Upper lobe of left lung (tissue), 6 donors: ENCODE data around the gene TUBGCP2. TPM values are rescaled to one million over a fixed set of nuclear protein-coding genes. Genes with fewer than 3 reads are reported as not detected.

Experiments
- ATAC-seq, 2 donors: fragments of 200-7000 bp; cut with Tn5 transposase; one replicate each; pipeline ENCODE4 v1.9.1; 2022; ENCODE audit warnings: mild to moderate bottlenecking in 2 of 2, moderate library complexity in 2 of 2; ENCODE audit not compliant: low FRiP score in 2 of 2
- DNase-seq, 2 donors: peaks; one replicate each; pipeline ENCODE4 v3.0.0-alpha.2; 2019 to 2020
- H3K27ac ChIP-seq, 4 donors: fragments of 200-600 bp; sonication (generic); one replicate each; pipeline ENCODE4 v1.5.1; 2016 to 2019
- H3K27me3 ChIP-seq, 4 donors: fragments of 200-600 bp; sonication (generic); one replicate each; pipeline ENCODE4 v1.5.1; 2017 to 2019
- H3K36me3 ChIP-seq, 4 donors: fragments of 200-600 bp; sonication (generic); one replicate each; pipeline ENCODE4 v1.5.1; 2016 to 2019
- H3K4me1 ChIP-seq, 4 donors: fragments of 200-600 bp; sonication (generic); one replicate each; pipeline ENCODE4 v1.5.1; 2018 to 2019
- H3K4me3 ChIP-seq, 4 donors: fragments of 200-600 bp; sonication (generic); one replicate each; pipeline ENCODE4 v1.5.1; 2017 to 2019; ENCODE audit warnings: mild to moderate bottlenecking in 2 of 4, moderate library complexity in 1 of 4
- H3K9me3 ChIP-seq, 4 donors: fragments of 200-600 bp; sonication (generic); one replicate each; pipeline ENCODE4 v1.5.1; 2018 to 2019
- CTCF ChIP-seq, 6 experiments: fragments of 450-650 bp in 4 of 6; fragments of 200-600 bp in 2 of 6; sonication (generic) in 2 of 6; IDR thresholded peaks; one replicate each; pipeline ENCODE4 v1.5.1; 2016 to 2019; ENCODE audit warnings: antibody characterized with exemption in 6 of 6
- EP300 ChIP-seq, 4 donors: sonication (generic); formaldehyde crosslinking; IDR thresholded peaks; one replicate each; pipeline ENCODE4 v1.5.1; 2017; ENCODE audit warnings: antibody characterized with exemption in 4 of 4, control low read depth in 2 of 4
- POLR2A ChIP-seq, 4 donors: fragments of 450-650 bp; IDR thresholded peaks; one replicate each; pipeline ENCODE4 v1.5.1; 2016 to 2017; ENCODE audit warnings: antibody characterized with exemption in 4 of 4, mild to moderate bottlenecking in 2 of 4
- POLR2AphosphoS5 ChIP-seq, 2 donors: sonication (generic); formaldehyde crosslinking; IDR thresholded peaks; one replicate each; pipeline ENCODE4 v1.5.1; 2017; ENCODE audit warnings: antibody characterized with exemption in 2 of 2
- WGBS, 2 donors: methylation state at CpG; one replicate each; pipeline ENCODE4 v1.1.5; 2017 to 2018; 5-methylcytosine and 5-hydroxymethylcytosine counted together
- total RNA-seq, 6 donors: library from RNA; depleted of rRNA in 4 of 6; stranded (reverse); fragments of >200 nt in 4 of 6; gene quantifications; one replicate each; pipeline versions ENCODE4 v1.1.0 to v1.2.1, GENCODE V29; 2016 to 2021
- donor health status: DM: no; HTN: no; CAD: no; lungs with moderate emphysema.
- donor health status: DM: no; HTN: yes; CAD: no; lungs with severe emphysema.

Gene TUBGCP2
- total RNA-seq, 6 donors from 2014 or later, result 41.7 to 106 (median 56.3) TPM

DNA sequence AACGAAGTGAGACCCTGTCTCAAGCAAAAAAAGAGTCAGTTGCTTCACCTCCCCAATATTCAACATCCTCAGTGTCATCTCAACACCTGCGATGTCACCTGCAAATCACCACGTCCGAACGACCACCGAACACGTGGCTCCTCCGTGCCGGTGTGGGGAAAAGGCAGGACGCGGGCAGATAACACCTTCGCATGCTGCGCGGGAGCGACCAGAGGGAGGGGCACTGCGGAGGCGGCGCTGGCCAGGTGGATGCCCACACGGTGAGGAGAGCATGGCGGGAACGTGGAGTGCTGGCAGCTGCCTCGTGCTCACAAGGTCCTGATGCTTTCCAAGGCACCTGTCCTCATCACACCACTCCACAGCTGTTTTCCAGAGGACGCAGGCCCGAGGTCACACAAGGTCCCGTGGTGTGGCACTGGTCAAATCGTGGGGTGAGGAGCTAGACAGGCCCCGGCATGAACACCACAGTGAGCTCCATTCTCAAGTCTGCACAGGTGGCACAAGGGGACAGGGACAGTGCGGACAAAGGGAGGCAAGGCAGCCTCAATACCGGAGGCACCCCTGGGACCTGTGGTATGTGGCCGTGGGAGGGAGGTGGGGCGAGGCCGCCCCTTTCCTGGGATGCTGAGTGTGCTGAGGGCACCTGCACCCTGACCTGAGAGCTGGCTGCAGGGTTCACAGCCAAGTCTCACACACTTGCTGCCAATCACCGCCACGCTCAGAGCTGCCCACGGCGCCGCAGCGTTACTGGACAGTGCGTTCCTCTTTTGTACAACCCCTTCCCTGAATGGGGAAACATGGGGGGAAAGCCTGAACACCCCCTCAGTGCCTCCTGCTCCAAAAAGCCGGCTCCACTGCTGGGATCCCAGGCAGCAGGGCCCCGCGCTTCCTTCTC lies 13.0 kb downstream of the TUBGCP2 start:
- peak in 1 of 2 donors; percentile 41 for ATAC-seq
- Histone ChIP-seq H3K4me1 (peaks cover 0 to 11% (median 4%) of the 10 kb centered on the region in 4 donors), H3K9me3 (no peaks in the 10 kb centered on the region), H3K27ac (peak overlapping the region in 1 of 4 donors; percentile 79), H3K36me3 (peaks cover 45 to 88% (median 85%) of the 10 kb centered on the region in 4 donors), H3K27me3 (no peaks in the 10 kb centered on the region), H3K4me3 (no peak overlapping the region)
- DNase-seq, result peak in 1 of 2 donors; percentile 83
- TF ChIP-seq POLR2A (IDR thresholded peaks at IDR 0.05) (no peak), POLR2AphosphoS5 (IDR thresholded peaks at IDR 0.05) (no peak), EP300 (IDR thresholded peaks at IDR 0.05) (no peak), CTCF (IDR thresholded peaks at IDR 0.05) (no peak)
- WGBS, 2 donors, result 94 to 96% methylated on average over 38 to 42 of the region's 42 CpGs

DNA sequence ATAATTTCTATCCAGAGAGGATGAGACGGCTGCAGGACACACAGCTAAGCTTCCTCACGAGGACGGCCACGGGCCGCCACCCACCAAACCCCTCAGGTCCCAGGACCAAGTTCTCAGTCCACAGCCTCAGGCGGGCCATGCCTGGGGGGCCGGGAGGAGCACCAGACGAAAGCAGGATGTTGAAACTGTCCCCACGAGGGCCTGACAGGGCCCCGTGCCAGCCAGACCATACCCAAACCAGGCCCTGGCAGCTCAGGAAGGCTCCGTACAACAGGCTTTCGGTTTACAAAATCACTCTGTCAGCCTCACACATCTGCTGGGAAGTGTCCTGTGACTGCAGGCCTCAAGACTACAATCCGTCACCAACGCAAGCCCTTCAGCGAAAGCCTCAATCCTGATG lies 14.5 kb downstream of the TUBGCP2 start:
- ATAC-seq (peak in 1 of 2 donors; percentile 32), DNase-seq (peak; percentile 64 to 75)
- 79 to 81% methylated on average over 12 to 15 of the region's 15 CpGs for WGBS, 2 donors
- Histone ChIP-seq H3K27me3 (no peaks in the 10 kb centered on the region), H3K36me3 (peaks cover 43 to 88% (median 85%) of the 10 kb centered on the region in 4 donors), H3K9me3 (no peaks in the 10 kb centered on the region), H3K27ac (peak overlapping the region in 3 of 4 donors; percentile 48 to 88 (median 60)), H3K4me1 (peaks cover 0 to 11% (median 4%) of the 10 kb centered on the region in 4 donors), H3K4me3 (no peak overlapping the region)
- peak in 1 of 4 donors; percentile 37 for TF ChIP-seq POLR2A (IDR thresholded peaks at IDR 0.05)
- peak in 2 of 4 donors; percentile 45 to 57 for TF ChIP-seq EP300 (IDR thresholded peaks at IDR 0.05)
- no peak for TF ChIP-seq CTCF (IDR thresholded peaks at IDR 0.05)
- TF ChIP-seq POLR2AphosphoS5 (IDR thresholded peaks at IDR 0.05), result peak in 1 of 2 donors; percentile 27

GRCh38 chr10:133293810-133294119 lies 14.9 kb downstream of the TUBGCP2 start:
- DNase-seq (no peak), ATAC-seq (no peak)
- Histone ChIP-seq H3K36me3 (peaks cover 40 to 88% (median 85%) of the 10 kb centered on the region in 4 donors), H3K4me3 (no peak overlapping the region), H3K27ac (peak overlapping the region in 3 of 4 donors; percentile 48 to 88 (median 60)), H3K27me3 (no peaks in the 10 kb centered on the region), H3K4me1 (peaks cover 0 to 11% (median 4%) of the 10 kb centered on the region in 4 donors), H3K9me3 (no peaks in the 10 kb centered on the region)
- TF ChIP-seq EP300 (IDR thresholded peaks at IDR 0.05) (no peak), CTCF (IDR thresholded peaks at IDR 0.05) (no peak), POLR2A (IDR thresholded peaks at IDR 0.05) (no peak), POLR2AphosphoS5 (IDR thresholded peaks at IDR 0.05) (no peak)
- 79 to 90% methylated on average over 10 of the region's 10 CpGs for WGBS, 2 donors

DNA sequence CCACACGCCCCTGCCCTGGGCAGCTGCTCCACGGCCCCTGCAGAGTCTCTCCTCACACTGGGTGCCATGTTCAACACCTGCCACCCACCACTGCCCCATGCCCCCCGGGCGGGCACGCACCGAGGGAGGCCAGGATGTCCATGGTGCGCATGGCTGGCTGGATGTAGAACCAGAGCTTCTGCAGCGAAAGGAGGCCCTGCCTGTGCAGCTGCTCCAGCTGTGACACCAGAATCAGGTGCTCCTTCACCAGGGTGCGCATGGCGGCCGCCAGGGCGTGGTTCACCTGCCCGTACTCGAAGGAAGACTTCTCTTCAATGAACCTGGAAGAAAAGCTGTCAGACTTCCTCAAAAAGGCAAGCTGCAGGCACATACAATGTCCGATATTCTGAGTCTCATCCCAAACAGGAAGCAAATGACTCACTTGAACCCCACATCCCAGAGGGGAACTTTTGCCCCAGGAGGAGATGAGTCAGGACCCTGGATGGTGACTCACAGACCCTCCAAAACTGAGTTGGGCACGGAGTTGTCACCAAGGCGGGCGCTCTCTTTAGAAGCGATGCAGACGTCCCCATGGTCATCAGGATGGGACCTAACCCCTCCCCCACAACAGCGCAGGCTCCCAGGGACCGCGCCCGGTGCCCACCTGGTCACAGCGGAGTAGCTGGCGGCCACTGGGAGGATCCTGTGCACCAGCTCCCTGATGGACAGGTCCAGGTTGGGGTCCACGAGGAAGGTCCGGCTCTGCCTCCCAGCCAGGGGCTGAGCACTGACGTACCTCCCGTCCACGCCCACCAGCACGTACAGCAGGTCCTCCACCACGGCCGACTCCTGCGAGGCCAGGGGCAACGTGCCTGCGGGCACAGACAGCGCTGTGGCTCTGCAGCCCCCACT lies 15.5 kb downstream of the TUBGCP2 start:
- TF ChIP-seq CTCF (IDR thresholded peaks at IDR 0.05) (no peak), POLR2A (IDR thresholded peaks at IDR 0.05) (peak in 1 of 4 donors; percentile 51), POLR2AphosphoS5 (IDR thresholded peaks at IDR 0.05) (no peak), EP300 (IDR thresholded peaks at IDR 0.05) (peak in 1 of 4 donors; percentile 19)
- no peaks in the 10 kb centered on the region for H3K27me3 ChIP-seq
- peaks cover 37 to 88% (median 85%) of the 10 kb centered on the region in 4 donors for H3K36me3 ChIP-seq
- DNase-seq, result peak; percentile 73 to 80
- ATAC-seq, result peak; percentile 6 to 41
- H3K9me3 ChIP-seq, result no peaks in the 10 kb centered on the region
- H3K4me3 ChIP-seq, result no peak overlapping the region
- H3K27ac ChIP-seq, result peak overlapping the region in 3 of 4 donors; percentile 48 to 88 (median 60)
- peaks cover 0 to 11% (median 4%) of the 10 kb centered on the region in 4 donors for H3K4me1 ChIP-seq
- 86 to 93% methylated on average over 15 to 34 of the region's 38 CpGs for WGBS, 2 donors
